K562 (cell line): ENCODE results near the gene PRPS2. TPM values are rescaled to one million over a fixed set of nuclear protein-coding genes. Genes with fewer than 3 reads are reported as not detected.

Experiments used
- ATAC-seq: fragments of 200-7000 bp; cut with Tn5 transposase; 3 replicates; pipeline ENCODE4 v1.9.1; 2020; ENCODE audit warnings: moderate library complexity
- BruUV-seq: library from RNA; stranded (reverse); fragments of 400-500 nt; replicated peaks from 2 replicates; lab custom pipeline; 2021; lab: Mats Ljungman, UMichigan
- CTCF ChIA-PET: fragments of 300-600 bp; formaldehyde crosslinking; extraction: SDS; loops from one replicate; lab custom pipeline; 2021; ENCODE audit warnings: low intra/inter-chr PET ratio; lab: Yijun Ruan, JAX
- POLR2A ChIA-PET: fragments of 300-600, 350-650 bp; sonication (Branson Sonifier 250); formaldehyde crosslinking; extraction: SDS; loops from one replicate; lab custom pipeline; 2021; ENCODE audit warnings: antibody characterized with exemption, inconsistent platforms; lab: Yijun Ruan, JAX
- DNase-seq, 4 experiments: peaks; one replicate each; pipeline versions ENCODE4 v3.0.0 to v3.0.0-alpha.2; 2011 to 2018; ENCODE audit warnings: low spot score in 3 of 4, mixed read lengths in 3 of 4; ENCODE audit errors: extremely low read depth in 1 of 4
- FAIRE-seq: peaks from 2 replicates; lab custom pipeline; 2011; peaks lifted over from hg19 to GRCh38; lab: Jason Lieb, UNC
- H2AFZ ChIP-seq: 2 replicates; pipeline ENCODE4 v1.6.0; 2011; ENCODE audit warnings: low read depth, low read length, control low read depth, inconsistent platforms
- H3K27ac ChIP-seq: fragments of 200-600 bp; 3 replicates; pipeline ENCODE4 v1.8.0; 2011; ENCODE audit warnings: low read depth, mild to moderate bottlenecking, control low read depth, inconsistent platforms, low read length, moderate library complexity, mixed read lengths; ENCODE audit errors: extremely low read depth
- H3K27me3 ChIP-seq, 2 experiments: fragments of 300-600 bp in 1 of 2; 2 replicates in 1 of 2; 3 replicates in 1 of 2; pipeline versions ENCODE4 v1.6.0 to v1.8.0; 2011; ENCODE audit warnings: inconsistent platforms in 2 of 2, low read length in 2 of 2, mild to moderate bottlenecking in 1 of 2, mixed read lengths in 1 of 2, moderate library complexity in 1 of 2; ENCODE audit not compliant: control insufficient read depth in 2 of 2, insufficient read depth in 2 of 2
- H3K36me3 ChIP-seq: fragments of 300-600 bp; 3 replicates; pipeline ENCODE4 v1.8.0; 2011; ENCODE audit warnings: mild to moderate bottlenecking, low read length, inconsistent platforms; ENCODE audit not compliant: control insufficient read depth, insufficient read depth
- H3K4me1 ChIP-seq, 2 experiments: fragments of 200-600 bp in 1 of 2; replicated peaks in 1 of 2; 2 replicates in 1 of 2; 3 replicates in 1 of 2; pipeline versions ENCODE4 v1.5.1 to v1.8.0; 2011; ENCODE audit warnings: inconsistent platforms in 2 of 2, low read length in 2 of 2, mild to moderate bottlenecking in 1 of 2, mixed read lengths in 1 of 2, moderate library complexity in 1 of 2; ENCODE audit not compliant: control insufficient read depth in 2 of 2, insufficient read depth in 2 of 2
- H3K4me2 ChIP-seq: 2 replicates; pipeline ENCODE4 v1.6.1; 2011; ENCODE audit warnings: low read length, control low read depth, inconsistent platforms, mixed read lengths; ENCODE audit not compliant: insufficient read depth
- H3K4me3 ChIP-seq: fragments of 200-600 bp; sonication (generic), shearing (Covaris generic); 2 replicates; pipeline ENCODE4 v1.5.1; 2016; ENCODE audit warnings: control low read depth, inconsistent platforms
- H3K79me2 ChIP-seq: fragments of 200-600 bp; 3 replicates; pipeline ENCODE4 v1.8.0; 2011; ENCODE audit warnings: low read length, inconsistent platforms; ENCODE audit not compliant: control insufficient read depth, insufficient read depth
- H3K9ac ChIP-seq, 2 experiments: 2 replicates each; pipeline versions ENCODE4 v1.6.0 to v1.6.1; 2011; ENCODE audit warnings: low read depth in 2 of 2, low read length in 2 of 2, control low read depth in 1 of 2, inconsistent platforms in 1 of 2, mild to moderate bottlenecking in 1 of 2, mixed read lengths in 1 of 2; ENCODE audit not compliant: insufficient read depth in 1 of 2
- H3K9me1 ChIP-seq: one replicate; pipeline ENCODE4 v1.6.0; 2011; ENCODE audit warnings: inconsistent platforms, mild to moderate bottlenecking, low read length, moderate library complexity; ENCODE audit not compliant: control insufficient read depth, insufficient read depth
- H3K9me3 ChIP-seq: replicated peaks from 2 replicates; pipeline ENCODE4 v1.5.1; 2011; ENCODE audit warnings: low read depth, low read length, inconsistent platforms; ENCODE audit not compliant: control insufficient read depth, insufficient read depth
- H4K20me1 ChIP-seq: replicated peaks from 2 replicates; pipeline ENCODE4 v1.6.1; 2011; ENCODE audit warnings: low read length, inconsistent platforms, mixed read lengths; ENCODE audit not compliant: control insufficient read depth, insufficient read depth
- CTCF ChIP-seq, 3 experiments: IDR thresholded peaks in 2 of 3; conservative IDR thresholded peaks in 1 of 3; 2 replicates each; pipeline ENCODE4 v1.5.1; 2011 to 2012; ENCODE audit warnings: low read length in 3 of 3, mild to moderate bottlenecking in 3 of 3, control low read depth in 2 of 3, improper control_type of control experiment in 1 of 3, inconsistent platforms in 1 of 3, low read depth in 1 of 3, mixed read lengths in 1 of 3, moderate library complexity in 1 of 3; ENCODE audit not compliant: insufficient read depth in 2 of 3
- NR0B1 ChIP-seq: fragments of 450-650 bp; IDR thresholded peaks from one replicate; pipeline ENCODE4 v1.6.1; 2018; ENCODE audit warnings: mild to moderate bottlenecking, moderate library complexity; ENCODE audit not compliant: partially characterized antibody
- ZNF324 ChIP-seq: fragments of 250-450 bp; sonication (Bioruptor Pico); IDR thresholded peaks from 2 replicates; pipeline ENCODE4 v1.4.0; 2020; ENCODE audit warnings: mild to moderate bottlenecking
- WGBS: fragments of 100-300 bp; shearing (Covaris generic); methylation state at CpG from one replicate; pipeline ENCODE4 v1.1.6; 2016; ENCODE audit warnings: low coverage, mixed read lengths; ENCODE audit not compliant: insufficient coverage; ENCODE audit errors: missing lambda C conversion rate; 5-methylcytosine and 5-hydroxymethylcytosine counted together
- in situ Hi-C: fragments of 300-500 bp; cut with MboI; formaldehyde crosslinking; loops from 4 replicates; pipeline ENCODE4 v1.15.0; 2018; ENCODE audit warnings: inconsistent platforms, mixed read lengths
- intact Hi-C: fragments of 100-400 bp; cut with micrococcal nuclease; formaldehyde crosslinking; loops from 2 replicates; pipeline ENCODE4 v1.14.2; 2022
- polyA plus RNA-seq, 8 experiments: library from polyadenylated mRNA; depleted of rRNA in 4 of 8; stranded (reverse) in 5 of 8; unstranded in 3 of 8; fragments of >200 nt; fragmentation: Nextera tagmentation in 2 of 8; fragmentation: Illumina TruSeq in 1 of 8; extraction: Ambion mirVana in 2 of 8; extraction: Trizol in 1 of 8; gene quantifications; 2 replicates each; pipeline versions ENCODE4 v1.2.1 to v1.2.3, GENCODE V29; 2011 to 2014; ENCODE audit warnings: inconsistent platforms in 1 of 8, missing spikeins in 1 of 8
- total RNA-seq, 7 experiments: library from RNA; depleted of rRNA in 6 of 7; stranded (reverse); fragments of >200 nt in 6 of 7; fragmentation: Illumina TruSeq in 2 of 7; extraction: Trizol in 2 of 7; gene quantifications; 2 replicates each; pipeline versions ENCODE4 v1.2.1 to v1.2.3, GENCODE V29; 2011 to 2021; ENCODE audit warnings: low replicate concordance in 1 of 7

The PRPS2 gene
- total and polyA plus RNA-seq, 9 of the 15 experiments (the other 6 are each of a cell fraction or from before 2014, with no cell fraction given) = 50.3 to 85.0 (median 62.1) TPM

- TF ChIP-seq NR0B1 = no peak
- in situ Hi-C loops = no loop called here
- H3K9me3 ChIP-seq = no peaks in the 10 kb centered on the region
- no peak for ATAC-seq
- POLR2A ChIA-PET = no interaction called here
- H3K27me3 ChIP-seq = peaks cover 6% of the 10 kb centered on the region in 2 experiments
- no peak overlapping the region for H3K27ac ChIP-seq
- 0% methylated on average over 2 of the region's 2 CpGs for WGBS
- no peak overlapping the region for H2AFZ ChIP-seq
- BruUV-seq = no TSS peak
- H3K36me3 ChIP-seq = no peaks in the 10 kb centered on the region
- DNase-seq = no peak
- H3K9me1 ChIP-seq = no peaks in the 10 kb centered on the region
- CTCF ChIA-PET = no interaction called here
- no peak overlapping the region for H3K9ac ChIP-seq
- no peaks in the 10 kb centered on the region for H3K79me2 ChIP-seq
- intact Hi-C loops = no loop called here
- H3K4me3 ChIP-seq = no peak overlapping the region
- FAIRE-seq = no peak
- no peaks in the 10 kb centered on the region for H3K4me1 ChIP-seq
- no peak overlapping the region for H3K4me2 ChIP-seq
- no peaks in the 10 kb centered on the region for H4K20me1 ChIP-seq
Observed at GRCh38 chrX:12767856-12768255, 23.4 kb upstream of the PRPS2 start.

- CTCF ChIA-PET = no interaction called here
- no TSS peak for BruUV-seq
Observed at GRCh38 chrX:12768491-12768890, 22.7 kb upstream of the PRPS2 start.

More at GRCh38 chrX:12768491-12768890, 22.7 kb upstream of the PRPS2 start:
- no peak for DNase-seq
- no peaks in the 10 kb centered on the region for H3K36me3 ChIP-seq
- H3K27ac ChIP-seq = no peak overlapping the region
- no peak for FAIRE-seq
- no peak overlapping the region for H3K9ac ChIP-seq
- no peaks in the 10 kb centered on the region for H3K9me1 ChIP-seq
- H3K9me3 ChIP-seq = no peaks in the 10 kb centered on the region
- H4K20me1 ChIP-seq = no peaks in the 10 kb centered on the region
- no peak for ATAC-seq
- in situ Hi-C loops (no loop called here), intact Hi-C loops (no loop called here)
- H3K4me2 ChIP-seq = no peak overlapping the region
- H3K4me1 ChIP-seq = no peaks in the 10 kb centered on the region
- no peak for TF ChIP-seq ZNF324 (CRISPR knock-in tag)
- TF ChIP-seq CTCF (IDR thresholded peaks at IDR 0.05 in 2 of 3, conservative IDR thresholded peaks at IDR 0.05 in 1 of 3; ENCODE audit: insufficient read depth in 2 of 3, low read depth in 1 of 3, low read length in 3 of 3) = peak in 1 of 3 experiments; percentile 26; a peak in 1 of 6 replicates
- WGBS = 0% methylated on average over 4 of the region's 4 CpGs
- no peak overlapping the region for H2AFZ ChIP-seq
- POLR2A ChIA-PET = no interaction called here
- no peak overlapping the region for H3K4me3 ChIP-seq
- no peaks in the 10 kb centered on the region for H3K79me2 ChIP-seq
- peaks cover 8 to 11% of the 10 kb centered on the region in 2 experiments for H3K27me3 ChIP-seq
